COLO829 (cell line): Measurements from ENCODE around the gene CFAP107.
"Not testable (repeated sequence)": the region's sequence is repeated elsewhere in the genome, so short reads cannot be mapped to it uniquely, and the experiment has no call there.

Source experiments
- DNase-seq: peaks from one replicate; pipeline ENCODE4 v3.0.0; 2012; ENCODE audit warnings: low spot score

CFAP107 gene

DNA sequence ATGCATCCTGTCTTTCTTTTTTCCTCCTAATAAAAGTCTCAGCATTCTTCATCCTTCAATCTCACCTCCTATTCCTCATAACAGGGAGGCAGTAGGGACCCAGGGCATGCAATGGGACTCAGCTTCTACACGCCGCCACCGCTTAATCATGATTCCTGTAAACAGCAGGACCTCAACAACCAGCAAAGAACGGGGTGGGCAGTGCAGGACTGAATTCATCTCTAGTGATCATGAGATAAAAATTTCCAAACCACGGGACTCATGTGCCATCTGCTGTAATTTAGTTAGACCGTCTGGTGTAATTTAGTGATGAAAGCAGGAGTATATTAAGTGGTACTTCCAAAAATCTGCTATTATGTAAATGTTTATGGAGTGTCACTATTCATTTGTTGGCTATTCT is 32.9 kb downstream of the CFAP107 start:
- DNase-seq, result no peak

DNA sequence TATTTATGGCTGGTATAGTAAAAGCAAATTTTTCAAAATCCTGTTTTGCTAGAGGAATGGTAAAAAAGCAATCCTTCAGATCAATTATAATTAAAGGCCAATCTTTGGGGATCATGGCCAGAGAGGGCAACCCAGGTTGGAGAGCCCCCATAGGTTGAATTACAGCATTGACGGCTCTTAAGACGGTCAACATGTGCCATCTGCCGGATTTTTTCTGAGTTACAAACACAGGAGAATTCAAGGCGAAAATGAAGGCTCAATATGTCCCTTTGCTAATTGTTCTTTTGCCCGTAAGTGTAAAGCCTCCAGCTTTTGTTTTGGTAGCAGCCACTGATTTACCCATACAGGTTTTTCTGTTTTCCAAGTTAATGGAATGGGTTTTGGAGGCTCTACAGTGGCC is 35.5 kb downstream of the CFAP107 start:
- not testable (repeated sequence) for DNase-seq

DNA sequence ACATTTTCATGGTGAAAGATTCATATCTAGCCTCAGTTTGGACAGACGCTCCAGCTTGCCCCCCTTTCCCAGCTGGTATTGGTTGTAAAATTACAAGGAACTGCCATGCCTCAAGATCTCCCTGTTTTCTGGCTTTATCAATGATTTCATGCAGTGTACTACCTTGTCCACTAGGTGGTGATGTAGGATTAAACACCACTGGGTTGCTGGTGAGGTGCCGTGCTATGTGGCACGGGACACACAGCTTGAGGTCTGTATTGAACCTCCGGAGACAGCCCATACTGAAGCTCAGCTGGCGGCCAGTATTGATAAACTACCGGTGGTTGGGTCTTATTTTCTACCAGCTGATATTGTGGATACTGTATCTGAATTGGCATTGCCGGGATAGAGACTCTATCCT is 37.8 kb downstream of the CFAP107 start:
- DNase-seq, result not testable (repeated sequence)

DNA sequence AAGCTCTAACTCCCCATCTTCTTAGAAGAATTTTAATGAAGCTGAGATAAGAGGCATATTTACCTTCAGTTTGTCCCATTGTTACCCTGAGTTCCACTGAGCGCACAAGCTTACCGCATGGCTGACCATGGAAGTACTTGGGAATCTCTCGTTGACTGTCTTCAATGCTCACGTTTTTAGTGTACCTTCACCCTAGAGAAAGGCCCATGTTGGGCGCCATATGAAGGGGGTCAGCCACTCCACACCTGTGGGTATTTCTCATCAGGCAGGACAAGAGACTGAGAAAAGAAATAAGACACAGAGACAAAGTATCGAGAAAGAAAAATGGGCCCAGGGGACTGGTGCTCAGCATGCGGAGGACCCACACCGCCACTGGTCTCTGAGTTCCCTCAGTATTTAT is 38.7 kb downstream of the CFAP107 start:
- DNase-seq, result not testable (repeated sequence)

DNA sequence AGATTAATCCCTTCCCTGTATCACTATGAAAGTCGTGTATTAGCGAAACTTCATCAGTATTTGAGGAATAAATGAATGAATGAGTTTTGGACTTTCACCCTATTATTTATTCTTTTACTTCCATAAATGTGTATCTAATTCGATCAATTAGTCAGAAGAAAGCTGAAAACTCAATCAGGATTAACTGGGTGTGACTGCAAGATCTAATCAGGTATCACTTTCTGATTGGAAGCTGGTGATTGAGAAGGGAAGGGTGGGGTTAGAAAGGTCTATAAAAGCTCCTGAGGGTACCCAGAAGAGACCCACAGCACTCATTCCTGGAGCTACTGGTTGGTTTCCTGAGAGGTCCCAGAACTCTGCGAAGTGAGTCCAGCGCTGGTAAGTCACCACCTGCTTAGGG is 45.1 kb downstream of the CFAP107 start, which contains the start of gene PRAMEF1:
Gene PRAMEF1, plus strand, starts transcription at position 301 of the 400 bp plus-strand sequence. CDS start 1,831 bp downstream, outside the sequence.
- DNase-seq, result not testable (repeated sequence)

DNA sequence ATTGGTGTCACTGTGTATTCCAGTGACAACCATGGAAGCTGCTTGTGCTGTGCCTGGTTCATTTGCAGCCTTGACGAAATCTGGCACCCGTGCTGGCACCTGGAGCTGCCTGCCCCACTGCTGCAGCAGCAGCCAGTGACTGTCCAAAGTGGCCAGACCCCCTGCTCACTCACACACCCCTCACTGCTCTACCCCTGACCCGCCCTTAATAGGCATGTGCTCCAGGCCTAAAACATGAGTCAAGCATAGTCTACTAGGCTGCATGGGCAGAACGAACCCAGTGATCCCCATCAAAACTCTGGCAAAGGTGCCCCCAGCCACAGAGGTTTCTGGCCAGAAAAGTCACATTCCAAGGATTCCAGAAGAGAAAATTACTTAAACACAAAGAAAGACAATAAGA is 52.9 kb downstream of the CFAP107 start:
- DNase-seq, result no peak

DNA sequence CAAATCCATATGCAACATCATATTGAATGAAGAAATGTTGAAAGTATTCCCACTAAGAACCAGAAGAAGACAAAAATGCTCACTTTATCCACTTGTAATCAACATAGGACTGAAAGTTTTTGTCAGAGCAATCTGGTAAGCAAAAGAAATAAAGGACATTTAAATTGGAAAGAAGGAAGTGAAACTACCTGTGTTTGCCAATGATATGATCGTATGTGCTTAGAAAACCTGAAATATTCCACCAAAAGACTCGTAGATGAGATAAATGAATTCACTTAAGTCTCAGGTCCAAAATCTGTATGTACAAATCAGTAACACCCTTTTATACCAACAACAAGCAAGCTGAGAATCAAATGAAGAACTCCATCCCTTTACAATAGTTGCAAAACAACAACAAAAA is 53.7 kb downstream of the CFAP107 start:
- DNase-seq, result no peak

DNA sequence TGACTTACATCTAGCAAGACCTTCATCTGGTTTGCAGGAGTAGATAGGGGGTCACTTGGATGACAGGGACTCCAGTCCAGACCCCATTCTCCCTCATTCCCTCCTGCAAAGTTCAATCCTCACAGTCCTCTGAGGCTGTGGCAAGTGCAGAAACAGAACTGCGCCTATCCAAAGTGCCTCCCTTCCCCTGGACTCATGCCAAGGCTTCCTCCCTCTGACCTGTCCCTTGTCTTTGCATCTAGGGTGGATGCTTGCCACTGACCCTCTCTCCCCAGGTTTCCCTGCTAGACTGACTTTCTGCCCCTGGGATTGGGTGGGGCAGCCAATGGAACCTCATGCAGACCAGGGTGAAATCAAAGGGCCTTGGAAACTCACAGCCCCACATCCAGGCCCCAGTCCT is 63.9 kb downstream of the CFAP107 start:
- DNase-seq, result no peak

DNA sequence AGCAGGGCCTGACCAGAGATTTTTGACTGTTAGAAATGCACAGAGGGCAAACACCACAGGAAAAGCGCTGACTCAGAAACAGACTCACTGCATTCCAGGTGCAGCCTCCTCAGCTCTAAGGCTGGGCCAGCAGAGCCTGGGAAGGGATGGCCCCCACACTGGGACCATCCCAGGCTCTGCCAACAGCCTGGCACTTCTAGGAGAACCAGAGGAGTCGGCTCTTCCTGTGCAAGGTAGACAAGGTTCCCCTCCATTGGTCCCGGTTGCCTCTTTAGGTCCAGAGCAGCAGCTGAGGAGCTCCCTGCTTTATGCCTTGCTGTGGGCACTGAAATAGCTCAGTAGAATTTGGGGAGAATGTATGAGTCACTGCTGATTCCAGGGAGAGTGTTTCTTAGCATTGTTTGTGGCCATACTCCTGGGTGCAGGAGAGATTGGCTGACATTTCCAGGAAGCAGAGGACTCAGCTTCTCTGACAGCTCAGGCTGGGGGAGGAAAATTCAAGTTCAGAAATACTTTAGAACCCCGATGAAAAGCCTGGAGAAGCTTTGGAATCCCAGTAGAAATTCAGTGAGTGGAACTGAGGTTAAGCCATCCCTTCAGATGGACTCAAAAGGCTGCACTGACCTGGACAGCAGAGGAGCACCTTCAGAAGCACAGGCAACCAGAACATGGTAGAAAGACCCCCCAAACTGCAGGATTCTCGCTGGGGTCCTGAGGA is 64.8 kb downstream of the CFAP107 start:
- no peak for DNase-seq

DNA sequence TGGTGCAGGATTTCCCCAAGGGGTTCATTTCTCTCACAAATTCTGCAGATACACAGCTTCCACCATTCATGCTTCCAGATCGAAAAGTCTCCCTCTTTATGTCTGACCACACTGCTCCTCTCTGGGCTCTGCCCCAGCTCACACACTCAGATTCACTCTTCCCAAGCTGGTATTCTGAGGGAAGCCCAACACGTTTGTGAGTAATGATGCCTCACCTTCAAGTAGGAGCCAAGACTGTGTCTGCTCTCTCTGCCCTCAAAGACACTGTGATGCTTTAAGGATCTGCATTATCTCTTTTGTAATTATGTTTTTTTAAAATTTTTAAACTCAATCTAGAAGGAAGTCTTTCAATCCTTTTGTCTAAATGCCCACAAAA is 65.4 kb downstream of the CFAP107 start:
- no peak for DNase-seq
